Activated CD8-positive, alpha-beta memory T cell treated with anti-CD3 and anti-CD28 coated beads for 1 hour (primary cell): Measurements from ENCODE around the gene OS9.
"Not testable (repeated sequence)": the region's sequence is repeated elsewhere in the genome, so short reads cannot be mapped to it uniquely, and the experiment has no call there.

Source experiments
- DNase-seq, 2 donors: peaks; one replicate each; pipeline ENCODE4 v3.0.0-alpha.2; 2020; ENCODE audit warnings: low read depth in 1 of 2; ENCODE audit errors: extremely low read depth in 1 of 2

Gene OS9

GRCh38 chr12:57694459-57695019, 607 bp downstream of the OS9 start:
- peak in 1 of 2 donors; percentile 8 for DNase-seq

GRCh38 chr12:57695770-57696432, 2.0 kb downstream of the OS9 start:
- no peak for DNase-seq

- no peak for DNase-seq
Measured at GRCh38 chr12:57697076-57697475, 3.1 kb downstream of the OS9 start.

GRCh38 chr12:57698414-57698813, 4.5 kb downstream of the OS9 start:
- DNase-seq, result no peak

- no peak for DNase-seq
Measured at GRCh38 chr12:57700317-57700716, 6.4 kb downstream of the OS9 start.

- DNase-seq, result no peak
Measured at GRCh38 chr12:57707250-57707649, 13.3 kb downstream of the OS9 start.

GRCh38 chr12:57708296-57708695, 14.4 kb downstream of the OS9 start:
- no peak for DNase-seq

- DNase-seq, result no peak
Measured at GRCh38 chr12:57712701-57713100, 18.8 kb downstream of the OS9 start.

GRCh38 chr12:57713209-57713608, 19.3 kb downstream of the OS9 start:
- no peak for DNase-seq

GRCh38 chr12:57715036-57715748, 21.3 kb downstream of the OS9 start:
- DNase-seq, result not testable (repeated sequence)

- no peak for DNase-seq
Measured at GRCh38 chr12:57715786-57716185, 21.9 kb downstream of the OS9 start.

- DNase-seq, result no peak
Measured at GRCh38 chr12:57716305-57716704, 22.4 kb downstream of the OS9 start.

GRCh38 chr12:57717131-57717530, 23.2 kb downstream of the OS9 start:
- DNase-seq, result no peak

GRCh38 chr12:57717846-57718640, 24.1 kb downstream of the OS9 start:
- DNase-seq, result no peak

GRCh38 chr12:57718641-57719528, 25.0 kb downstream of the OS9 start:
- no peak for DNase-seq

GRCh38 chr12:57719777-57720605, 26.1 kb downstream of the OS9 start:
- no peak for DNase-seq

GRCh38 chr12:57720606-57721595, 27.0 kb downstream of the OS9 start:
- DNase-seq, result no peak

GRCh38 chr12:57721846-57722608, 28.1 kb downstream of the OS9 start:
- DNase-seq, result not testable (repeated sequence)
